Measurements from ENCODE around the gene PSEN1. TPM values are rescaled to one million over a fixed set of nuclear protein-coding genes. Genes with fewer than 3 reads are reported as not detected.

PSEN1 gene
- total RNA-seq, 1 experiment from 2014 or later = 49.9 TPM

DNA sequence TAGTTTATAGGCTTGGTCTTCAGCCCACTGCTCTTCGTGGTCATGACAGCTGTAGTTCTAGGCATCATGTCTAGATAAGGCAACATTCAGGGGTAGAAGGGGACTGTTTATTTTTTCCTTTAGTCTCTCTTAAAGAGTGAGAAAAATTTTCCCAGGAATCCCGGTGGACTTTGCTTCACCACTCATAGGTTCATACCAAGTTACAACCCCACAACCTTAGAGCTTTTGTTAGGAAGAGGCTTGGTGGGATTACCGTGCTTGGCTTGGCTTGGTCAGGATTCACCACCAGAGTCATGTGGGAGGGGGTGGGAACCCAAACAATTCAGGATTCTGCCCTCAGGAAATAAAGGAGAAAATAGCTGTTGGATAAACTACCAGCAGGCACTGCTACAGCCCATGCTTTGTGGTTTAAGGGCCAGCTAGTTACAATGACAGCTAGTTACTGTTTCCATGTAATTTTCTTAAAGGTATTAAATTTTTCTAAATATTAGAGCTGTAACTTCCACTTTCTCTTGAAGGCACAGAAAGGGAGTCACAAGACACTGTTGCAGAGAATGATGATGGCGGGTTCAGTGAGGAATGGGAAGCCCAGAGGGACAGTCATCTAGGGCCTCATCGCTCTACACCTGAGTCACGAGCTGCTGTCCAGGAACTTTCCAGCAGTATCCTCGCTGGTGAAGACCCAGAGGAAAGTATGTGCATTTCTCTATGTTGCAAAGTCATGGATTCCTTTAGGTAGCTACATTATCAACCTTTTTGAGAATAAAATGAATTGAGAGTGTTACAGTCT lies 75.1 kb downstream of the PSEN1 start:
- no peak overlapping the region for H2AFZ ChIP-seq (ENCODE audit: low read length)
- no peak overlapping the region for H4K5ac ChIP-seq (ENCODE audit: insufficient read length, low read depth, low read length)
- no peak for DNase-seq
- no peak overlapping the region for H3K14ac ChIP-seq (ENCODE audit: insufficient read depth, low read length)
- no peak overlapping the region for H2AK5ac ChIP-seq (ENCODE audit: insufficient read length, low read length)
- no peaks in the 10 kb centered on the region for H3K79me1 ChIP-seq (ENCODE audit: insufficient read depth, low read depth, low read length, poor library complexity, severe bottlenecking)
- no peak overlapping the region for H4K8ac ChIP-seq (replicated peaks; ENCODE audit: insufficient read length, low read depth, low read length)
- H3K18ac ChIP-seq (ENCODE audit: insufficient read length, low read depth, low read length) = no peak overlapping the region
- H3K9ac ChIP-seq (ENCODE audit: extremely low read depth, insufficient read length, low read length) = no peak overlapping the region
- H3K4me1 ChIP-seq (ENCODE audit: insufficient read depth, low read length) = no peaks in the 10 kb centered on the region
- H3K27me3 ChIP-seq (ENCODE audit: insufficient read depth, low read length) = no peaks in the 10 kb centered on the region
- no peaks in the 10 kb centered on the region for H3K79me2 ChIP-seq (ENCODE audit: insufficient read depth, low read length)
- no peak overlapping the region for H3K4me2 ChIP-seq (ENCODE audit: insufficient read depth, insufficient read length, low read length)
- H3K27ac Mint-ChIP-seq = peak overlapping the region in 2 of 3 experiments; percentile 2 to 3; a peak in 3 of 7 replicates
- H3K9me3 Mint-ChIP-seq = peaks cover 3 to 4% of the 10 kb centered on the region in 2 experiments; a peak in 4 of 5 replicates
- H3K56ac ChIP-seq (ENCODE audit: insufficient read length, low read depth, low read length) = no peak overlapping the region
- no peak overlapping the region for H2BK120ac ChIP-seq (ENCODE audit: low read depth, low read length, poor library complexity, severe bottlenecking)
- H2BK15ac ChIP-seq (ENCODE audit: low read depth, low read length) = no peak overlapping the region
- TF ChIP-seq, protein P1, sequence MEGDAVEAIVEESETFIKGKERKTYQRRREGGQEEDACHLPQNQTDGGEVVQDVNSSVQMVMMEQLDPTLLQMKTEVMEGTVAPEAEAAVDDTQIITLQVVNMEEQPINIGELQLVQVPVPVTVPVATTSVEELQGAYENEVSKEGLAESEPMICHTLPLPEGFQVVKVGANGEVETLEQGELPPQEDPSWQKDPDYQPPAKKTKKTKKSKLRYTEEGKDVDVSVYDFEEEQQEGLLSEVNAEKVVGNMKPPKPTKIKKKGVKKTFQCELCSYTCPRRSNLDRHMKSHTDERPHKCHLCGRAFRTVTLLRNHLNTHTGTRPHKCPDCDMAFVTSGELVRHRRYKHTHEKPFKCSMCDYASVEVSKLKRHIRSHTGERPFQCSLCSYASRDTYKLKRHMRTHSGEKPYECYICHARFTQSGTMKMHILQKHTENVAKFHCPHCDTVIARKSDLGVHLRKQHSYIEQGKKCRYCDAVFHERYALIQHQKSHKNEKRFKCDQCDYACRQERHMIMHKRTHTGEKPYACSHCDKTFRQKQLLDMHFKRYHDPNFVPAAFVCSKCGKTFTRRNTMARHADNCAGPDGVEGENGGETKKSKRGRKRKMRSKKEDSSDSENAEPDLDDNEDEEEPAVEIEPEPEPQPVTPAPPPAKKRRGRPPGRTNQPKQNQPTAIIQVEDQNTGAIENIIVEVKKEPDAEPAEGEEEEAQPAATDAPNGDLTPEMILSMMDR (conservative IDR thresholded peaks at IDR 0.05) = no peak
- H2BK12ac ChIP-seq (ENCODE audit: insufficient read length, low read depth, low read length) = no peak overlapping the region
- no peaks in the 10 kb centered on the region for H3K23me2 ChIP-seq (ENCODE audit: insufficient read length, low read depth, low read length, poor library complexity, severe bottlenecking)
- no peaks in the 10 kb centered on the region for H3K27me3 Mint-ChIP-seq (ENCODE audit: low read depth)
- no peak overlapping the region for H4K91ac ChIP-seq (ENCODE audit: insufficient read length, low read depth, low read length)
- H3T11ph ChIP-seq (ENCODE audit: low read length) = no peak overlapping the region
- no peak overlapping the region for H3K4ac ChIP-seq (ENCODE audit: low read depth, low read length)
- H3K4me3 Mint-ChIP-seq = no peak overlapping the region
- WGBS (ENCODE audit: extremely low coverage, insufficient read length, low lambda C conversion rate) = no CpG with 5 or more reads among the region's 7 CpGs
- H3K23ac ChIP-seq (ENCODE audit: insufficient read length, low read depth, low read length) = no peak overlapping the region
- H3K4me1 Mint-ChIP-seq = no peaks in the 10 kb centered on the region
- H2BK5ac ChIP-seq (ENCODE audit: insufficient read length, low read length) = no peak overlapping the region
- H4K20me1 ChIP-seq (ENCODE audit: control insufficient read depth, insufficient read depth, insufficient read length) = no peaks in the 10 kb centered on the region
- peaks cover 32 to 58% (median 52%) of the 10 kb centered on the region in 3 experiments for H3K36me3 Mint-ChIP-seq (ENCODE audit: insufficient read depth in 1 of 3, low read depth in 3 of 3)
- no peaks in the 10 kb centered on the region for H3K9me3 ChIP-seq (ENCODE audit: control insufficient read depth, low read depth, low read length)
- H2BK20ac ChIP-seq (ENCODE audit: low read depth, low read length, poor library complexity, severe bottlenecking) = no peak overlapping the region
- H3K27ac ChIP-seq (ENCODE audit: insufficient read length, low read depth, low read length) = no peak overlapping the region
